PFSK-1 (cell line): ENCODE results near the gene BICRA.

Experiments
- FOXP2 ChIP-seq: optimal IDR thresholded peaks from 2 replicates; pipeline ENCODE3; 2011; ENCODE audit warnings: borderline replicate concordance, control low read depth, inconsistent platforms; ENCODE audit not compliant: insufficient read depth; ENCODE audit errors: extremely low read length, extremely low read depth
- POLR2AphosphoS5 ChIP-seq: IDR thresholded peaks from 2 replicates; pipeline ENCODE4 v1.6.1; 2012; ENCODE audit warnings: low read depth, mild to moderate bottlenecking, control low read depth, low read length, moderate library complexity
- REST ChIP-seq, 2 experiments: IDR thresholded peaks; 2 replicates each; pipeline versions ENCODE4 v1.6.1 to v1.8.0; 2011 to 2012; ENCODE audit warnings: low read depth in 2 of 2, low read length in 2 of 2, control low read depth in 1 of 2, inconsistent platforms in 1 of 2, mild to moderate bottlenecking in 1 of 2, moderate library complexity in 1 of 2; ENCODE audit not compliant: insufficient read depth in 1 of 2
- SIN3A ChIP-seq: IDR thresholded peaks from 2 replicates; pipeline ENCODE4 v1.6.1; 2012; ENCODE audit warnings: mild to moderate bottlenecking, low read length, moderate library complexity, borderline replicate concordance; ENCODE audit not compliant: insufficient read depth
- TAF1 ChIP-seq: IDR thresholded peaks from 2 replicates; pipeline ENCODE4 v1.6.1; 2012; ENCODE audit warnings: low read length, control low read depth, borderline replicate concordance; ENCODE audit not compliant: insufficient read depth

BICRA gene

DNA sequence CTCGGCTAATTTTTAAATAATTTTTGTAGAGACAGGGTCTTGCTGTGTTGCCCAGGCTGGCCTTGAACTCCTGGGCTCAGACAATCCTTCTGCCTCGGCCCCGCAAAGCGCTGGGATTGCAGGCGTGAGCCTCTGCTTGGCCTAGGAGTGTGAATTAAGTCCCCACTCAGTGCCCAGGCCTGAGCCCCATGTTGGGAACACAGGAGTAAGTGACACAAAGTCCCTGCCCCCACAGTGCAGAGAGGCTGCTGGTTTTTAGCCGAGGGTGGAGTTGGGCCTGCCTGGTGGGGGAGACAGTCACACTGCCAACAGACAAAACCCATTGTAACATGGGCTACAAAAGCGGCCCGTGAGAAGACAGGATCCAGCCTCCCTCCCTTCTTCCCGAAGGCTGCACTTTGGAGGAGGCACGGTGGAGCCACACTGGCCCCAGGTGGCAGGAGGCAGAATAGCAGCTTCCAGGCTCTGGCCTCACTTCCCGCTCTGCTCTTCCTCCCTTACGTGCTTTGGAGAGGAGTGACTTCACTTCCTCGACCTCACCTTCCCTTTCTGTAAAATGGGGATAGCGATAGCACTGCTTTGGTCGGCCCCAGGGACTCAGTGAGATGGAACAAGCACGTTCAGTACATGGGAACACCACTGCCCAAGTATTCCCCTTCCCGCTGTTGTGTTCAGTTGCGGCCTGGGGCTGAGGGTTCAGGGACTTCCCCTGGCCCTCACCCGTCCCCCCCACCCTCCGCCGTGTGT lies 89.1 kb downstream of the BICRA start:
- TF ChIP-seq POLR2AphosphoS5 (no peak), REST (IDR thresholded peaks at IDR 0.05; ENCODE audit: insufficient read depth in 1 of 2, low read depth in 2 of 2, low read length in 2 of 2) (no peak), TAF1 (no peak), SIN3A (no peak), FOXP2 (no peak)

DNA sequence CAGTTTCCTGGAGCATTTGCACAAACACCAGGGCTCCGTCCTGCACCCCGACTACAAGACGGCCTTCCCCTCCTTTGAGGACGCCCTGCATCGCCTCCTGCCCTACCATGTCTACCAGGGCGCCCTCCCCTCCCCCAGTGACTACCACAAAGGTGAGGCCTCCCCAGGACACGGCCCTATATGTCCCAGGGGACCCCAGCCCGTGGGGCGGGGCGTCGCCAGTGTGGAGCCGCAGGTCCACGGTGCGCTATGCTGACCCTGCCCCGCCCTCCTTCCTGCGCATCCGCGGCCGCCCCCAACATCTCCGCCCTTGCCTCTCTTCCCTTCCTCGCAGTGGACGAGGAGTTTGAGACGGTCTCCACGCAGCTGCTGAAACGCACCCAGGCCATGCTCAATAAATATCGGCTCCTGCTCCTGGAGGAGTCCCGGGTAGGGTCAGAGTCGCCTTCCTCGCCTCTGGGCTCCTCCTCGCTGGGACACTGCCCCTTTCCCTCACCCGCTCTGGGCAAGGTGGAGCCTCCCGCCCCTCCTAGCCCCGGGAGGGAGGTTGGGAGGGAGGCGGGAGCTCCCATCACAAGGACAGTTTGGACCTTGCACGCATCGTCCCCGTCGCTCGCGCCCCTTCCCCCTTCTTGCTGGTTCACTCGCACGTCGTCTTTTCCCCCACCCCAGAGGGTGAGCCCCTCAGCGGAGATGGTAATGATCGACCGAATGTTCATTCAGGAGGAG lies 89.9 kb downstream of the BICRA start:
- no peak for TF ChIP-seq SIN3A
- no peak for TF ChIP-seq TAF1
- TF ChIP-seq REST (IDR thresholded peaks at IDR 0.05; ENCODE audit: insufficient read depth in 1 of 2, low read depth in 2 of 2, low read length in 2 of 2): no peak
- no peak for TF ChIP-seq POLR2AphosphoS5
- TF ChIP-seq FOXP2: no peak

DNA sequence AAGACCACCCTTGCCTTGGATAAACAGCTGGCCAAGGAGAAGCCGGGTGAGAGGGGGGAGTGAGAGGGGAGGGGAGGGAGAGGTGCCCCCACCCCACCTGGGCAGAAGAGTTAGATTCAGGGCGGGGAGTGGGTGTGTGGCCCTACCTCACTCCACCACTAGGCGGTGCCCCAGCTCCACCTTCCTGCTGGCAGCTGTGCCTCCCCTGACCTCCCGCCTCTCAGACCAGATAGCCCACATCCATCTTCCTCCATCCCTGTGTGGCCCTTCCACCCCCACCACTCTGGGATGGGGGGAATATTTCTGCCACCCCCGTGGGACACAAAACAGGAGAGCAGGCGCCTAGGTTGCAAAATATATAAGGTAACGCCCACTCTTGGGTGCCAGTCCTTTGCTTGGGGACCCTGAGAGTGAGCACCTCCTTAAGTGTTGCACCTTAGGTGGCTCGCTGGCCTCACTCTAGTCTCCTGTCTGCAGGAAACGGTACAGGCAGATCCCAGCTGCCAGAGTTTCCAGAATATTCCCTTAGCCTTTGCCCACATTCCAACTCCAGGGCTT lies 90.5 kb downstream of the BICRA start:
- TF ChIP-seq FOXP2: peak; percentile 10
- no peak for TF ChIP-seq REST (IDR thresholded peaks at IDR 0.05; ENCODE audit: insufficient read depth in 1 of 2, low read depth in 2 of 2, low read length in 2 of 2)
- no peak for TF ChIP-seq TAF1
- no peak for TF ChIP-seq POLR2AphosphoS5
- no peak for TF ChIP-seq SIN3A

DNA sequence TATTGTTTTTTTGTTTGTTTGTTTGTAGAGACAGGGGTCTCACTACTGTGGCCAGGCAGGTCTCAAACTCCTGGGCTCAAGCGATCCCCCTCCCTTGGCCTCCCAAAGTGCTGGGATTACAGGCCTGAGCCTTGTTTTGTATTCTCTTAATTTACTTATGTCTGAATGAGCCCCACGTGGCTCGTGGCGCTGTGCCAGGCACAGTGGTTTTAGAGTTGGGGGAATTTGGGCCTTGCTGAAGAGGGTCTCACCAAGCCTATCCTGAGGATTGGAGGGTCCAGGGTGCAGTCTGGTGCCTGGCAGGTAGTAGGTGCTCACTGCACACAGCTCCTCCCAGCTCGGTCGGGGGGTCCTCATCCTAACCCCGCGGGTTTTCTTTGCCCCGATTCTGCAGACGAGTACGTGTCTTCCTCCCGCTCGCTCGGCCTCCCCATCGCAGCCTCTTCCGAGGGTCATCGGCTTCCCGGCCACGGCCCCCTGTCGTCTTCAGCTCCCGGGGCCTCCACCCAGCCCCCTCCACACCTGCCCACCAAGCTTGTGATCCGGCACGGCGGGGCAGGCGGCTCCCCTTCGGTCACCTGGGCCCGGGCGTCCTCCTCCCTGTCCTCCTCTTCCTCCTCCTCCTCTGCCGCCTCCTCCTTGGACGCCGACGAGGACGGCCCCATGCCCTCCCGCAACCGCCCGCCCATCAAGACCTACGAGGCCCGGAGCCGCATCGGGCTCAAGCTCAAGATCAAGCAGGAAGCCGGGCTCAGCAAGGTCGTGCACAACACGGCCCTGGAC lies 92.2 kb downstream of the BICRA start:
- TF ChIP-seq FOXP2: no peak
- TF ChIP-seq POLR2AphosphoS5: no peak
- TF ChIP-seq REST (IDR thresholded peaks at IDR 0.05; ENCODE audit: insufficient read depth in 1 of 2, low read depth in 2 of 2, low read length in 2 of 2): no peak
- TF ChIP-seq TAF1: no peak
- no peak for TF ChIP-seq SIN3A
